NCI-H1105 (cell line): ENCODE measurements around the gene KANSL1L.
A peak's percentile ranks its signal among the peaks of the same experiment; 100 is the strongest.
"Not testable (repeated sequence)": the region's sequence is repeated elsewhere in the genome, so short reads cannot be mapped to it uniquely, and the experiment has no call there.

Source experiments
- DNase-seq: peaks from one replicate; lab custom pipeline; 2025; lab: John Stamatoyannopoulos, UW

Gene KANSL1L

DNA sequence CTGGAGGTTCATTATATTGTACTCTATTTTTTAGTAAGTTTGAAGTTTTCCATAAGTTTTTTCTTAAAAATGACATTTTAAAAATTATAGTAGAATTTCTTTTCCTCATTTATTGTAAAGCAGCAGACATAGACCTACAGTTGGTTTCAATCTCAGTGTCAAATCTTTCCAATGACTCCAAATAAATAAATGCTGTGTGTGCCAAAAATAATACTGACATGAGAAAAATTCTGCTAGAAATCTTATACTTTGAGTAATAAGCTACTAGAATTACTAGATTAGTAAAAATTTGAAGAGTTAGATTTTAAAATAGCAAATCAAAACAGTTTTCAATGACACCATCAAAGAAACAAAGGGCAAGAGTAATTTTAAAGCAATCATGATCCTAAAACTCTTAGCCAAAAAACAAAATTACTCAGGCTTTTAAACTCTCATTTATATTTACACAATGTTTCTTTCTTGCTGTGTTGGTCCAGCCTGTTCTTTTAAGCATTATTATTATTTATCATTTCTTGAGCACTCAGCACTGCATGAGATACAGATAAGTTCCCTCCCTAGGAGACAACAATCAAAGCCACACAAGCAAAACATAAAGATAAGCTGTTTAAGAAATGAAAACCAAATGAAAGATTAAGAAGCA lies 8.3 kb upstream of the KANSL1L start:
- no peak for DNase-seq

- DNase-seq = no peak
These were observed 6.6 kb upstream of the KANSL1L start for GRCh38 chr2:210177769-210178168.

DNA sequence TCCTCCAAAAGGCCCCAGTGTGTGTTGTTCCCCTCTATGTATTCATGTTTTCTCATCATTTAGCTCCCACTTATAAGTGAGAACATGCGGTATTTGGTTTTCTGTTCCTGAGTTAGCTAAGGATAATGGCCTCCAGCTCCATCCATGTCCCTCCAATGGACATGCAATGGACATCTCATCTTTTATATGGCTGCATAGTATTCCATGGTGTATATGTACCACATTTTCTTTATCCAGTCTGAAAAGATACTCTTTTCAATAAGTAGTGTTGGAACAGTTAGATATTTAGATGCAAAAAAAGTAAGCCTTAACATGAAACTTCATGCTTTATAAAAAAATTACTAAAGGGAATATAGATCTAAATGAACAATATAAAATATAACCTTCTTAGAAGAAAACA lies 5.9 kb upstream of the KANSL1L start:
- not testable (repeated sequence) for DNase-seq

DNA sequence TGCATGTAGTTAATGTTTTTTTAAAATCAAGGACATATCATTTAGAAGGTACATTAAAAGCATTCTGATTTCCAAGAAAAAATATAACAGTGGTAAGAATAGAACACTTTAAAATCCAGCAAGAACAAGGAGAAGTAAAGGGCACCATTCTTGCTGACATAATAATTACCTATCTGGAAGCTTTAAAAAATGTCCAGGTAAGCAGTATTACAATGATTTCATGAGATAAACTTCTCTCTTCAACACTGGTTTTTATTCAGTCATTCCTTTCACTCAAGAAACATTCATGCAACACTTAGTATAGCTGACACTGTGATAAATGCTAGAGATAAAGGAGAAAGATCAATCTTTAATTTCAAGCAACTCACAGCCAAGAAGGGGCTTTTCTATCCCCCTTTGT lies 2.9 kb upstream of the KANSL1L start:
- no peak for DNase-seq

DNA sequence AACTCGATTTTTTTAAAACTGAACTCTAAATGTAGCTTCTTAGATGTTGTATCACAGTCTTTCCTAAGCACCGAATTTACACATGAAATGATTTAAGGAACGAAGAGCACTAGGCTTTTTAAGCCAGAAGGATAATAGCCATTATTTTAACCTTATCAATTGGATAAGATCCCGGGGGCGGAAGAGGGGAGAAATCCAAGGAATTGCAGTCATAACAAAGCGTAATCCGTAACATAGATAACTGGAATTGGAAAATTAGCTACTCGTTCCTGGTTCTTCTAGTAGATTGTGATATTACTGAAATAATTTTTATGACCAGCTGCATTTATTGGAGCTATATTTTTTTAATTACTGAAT lies 988 bp upstream of the KANSL1L start:
- DNase-seq = no peak

DNA sequence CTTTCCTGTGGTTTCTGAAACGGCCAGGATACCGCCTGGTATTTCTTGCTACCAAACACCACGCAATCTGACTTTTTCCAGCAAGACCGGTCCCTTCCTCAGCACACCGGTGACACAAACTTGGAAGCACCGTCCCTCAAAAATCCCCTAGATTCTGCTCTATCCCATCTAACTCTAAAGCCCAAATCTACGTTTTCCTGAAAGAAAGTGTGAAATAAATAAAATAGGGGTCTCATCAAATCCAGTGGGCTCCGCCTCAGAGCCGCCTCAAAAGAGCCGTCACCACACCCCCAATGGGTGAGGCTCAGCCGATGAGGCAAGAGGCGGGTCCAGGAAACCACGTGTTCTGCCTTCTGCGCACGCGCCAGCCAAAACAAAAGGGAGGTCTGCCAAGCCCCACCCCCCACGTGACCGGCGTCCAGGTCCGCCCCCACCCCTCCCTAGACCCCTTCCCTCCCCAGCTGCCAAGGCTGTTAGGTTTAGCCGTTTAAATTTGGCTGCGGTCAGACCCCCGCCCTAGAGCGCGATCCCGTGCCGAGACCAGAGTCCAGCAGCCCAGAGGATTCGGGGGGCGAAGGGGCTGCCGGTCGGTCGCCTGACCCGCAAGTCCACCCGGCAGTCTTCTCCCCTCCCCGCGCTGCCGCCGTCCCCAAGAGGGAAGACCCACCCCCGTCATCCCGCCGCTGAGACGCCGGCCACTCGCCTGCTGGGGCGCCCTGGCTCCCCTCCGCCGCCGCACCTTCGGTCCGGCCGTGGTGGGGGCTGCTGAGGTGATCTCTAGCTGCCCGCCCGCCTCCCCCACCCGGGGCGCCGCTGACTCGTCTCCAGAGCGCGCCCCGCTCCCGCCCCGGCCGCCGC lies 534 bp downstream of the KANSL1L start:
- peak; percentile 86 for DNase-seq

DNA sequence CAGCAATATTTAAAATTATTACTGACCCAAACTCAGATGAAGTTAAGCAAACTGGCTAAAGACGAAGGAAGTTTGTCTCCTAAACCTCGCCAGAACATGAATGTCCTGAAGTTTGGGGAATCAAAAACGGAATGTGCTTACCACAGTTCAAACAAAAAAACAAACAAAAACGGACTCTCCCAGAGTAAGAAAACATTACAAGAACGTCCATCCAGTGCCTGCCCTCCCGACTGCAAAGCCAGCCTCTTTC lies 1.1 kb downstream of the KANSL1L start:
- DNase-seq = no peak

- DNase-seq = no peak
These were observed 1.6 kb downstream of the KANSL1L start for GRCh38 chr2:210169516-210170195.

DNA sequence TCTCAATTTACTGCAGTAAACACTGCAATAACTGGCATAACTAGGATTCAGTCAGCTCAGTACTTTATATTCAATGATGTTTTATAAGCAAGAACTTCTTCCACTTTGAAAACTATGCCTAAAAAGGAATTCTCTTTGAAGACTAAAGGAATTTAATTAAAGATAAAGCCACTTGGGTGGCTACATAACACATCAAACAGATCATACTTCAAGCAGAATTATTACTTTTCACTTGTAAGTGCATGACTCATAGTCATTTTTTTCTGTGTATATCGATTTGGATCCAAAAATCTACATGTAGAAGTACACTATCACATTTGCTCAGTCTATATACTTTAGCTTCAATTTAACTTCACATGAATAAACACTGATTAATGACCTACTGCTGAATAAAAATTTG lies 4.0 kb downstream of the KANSL1L start:
- DNase-seq = no peak

- DNase-seq = no peak
These were observed 8.6 kb downstream of the KANSL1L start for GRCh38 chr2:210162466-210163124.

DNA sequence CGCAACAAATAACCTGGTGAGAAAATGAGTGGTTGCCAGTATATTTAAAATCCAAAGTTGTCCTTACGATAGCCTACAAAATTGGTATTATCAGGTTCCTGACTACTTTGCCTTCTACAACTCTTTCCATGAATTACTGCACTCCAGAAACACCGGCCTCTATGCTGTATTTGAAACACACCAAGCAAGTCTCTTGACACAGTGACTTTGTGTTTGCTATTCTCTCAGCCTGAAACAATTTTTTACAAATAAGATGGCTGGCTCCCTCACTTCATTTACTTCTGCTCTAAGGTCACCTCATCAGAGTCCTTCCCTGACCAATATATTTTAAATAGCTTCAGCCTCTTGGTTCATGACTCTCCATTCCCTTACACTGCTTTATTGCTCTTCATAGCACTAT lies 12.2 kb downstream of the KANSL1L start:
- no peak for DNase-seq

GRCh38 chr2:210158236-210158635 lies 13.0 kb downstream of the KANSL1L start:
- no peak for DNase-seq

DNA sequence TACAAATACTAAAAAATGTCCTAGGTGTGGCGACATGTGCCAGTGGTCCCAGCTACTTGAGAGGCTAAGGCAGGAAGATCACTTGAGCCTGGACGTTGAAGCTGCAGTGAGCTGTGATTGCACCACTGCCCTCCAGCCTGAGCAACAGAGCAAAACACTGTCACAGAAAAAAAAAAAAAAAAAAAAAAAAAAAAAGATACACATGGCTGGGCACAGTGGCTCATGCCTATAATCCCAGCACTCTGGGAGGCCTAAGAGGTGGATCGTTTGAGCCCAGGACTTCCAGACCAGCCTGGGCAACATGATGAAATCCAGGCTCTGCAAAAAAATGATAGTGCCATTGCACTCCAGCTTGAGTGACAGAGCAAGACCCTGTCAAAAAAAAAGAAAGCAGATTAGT lies 13.7 kb downstream of the KANSL1L start:
- DNase-seq = no peak

DNA sequence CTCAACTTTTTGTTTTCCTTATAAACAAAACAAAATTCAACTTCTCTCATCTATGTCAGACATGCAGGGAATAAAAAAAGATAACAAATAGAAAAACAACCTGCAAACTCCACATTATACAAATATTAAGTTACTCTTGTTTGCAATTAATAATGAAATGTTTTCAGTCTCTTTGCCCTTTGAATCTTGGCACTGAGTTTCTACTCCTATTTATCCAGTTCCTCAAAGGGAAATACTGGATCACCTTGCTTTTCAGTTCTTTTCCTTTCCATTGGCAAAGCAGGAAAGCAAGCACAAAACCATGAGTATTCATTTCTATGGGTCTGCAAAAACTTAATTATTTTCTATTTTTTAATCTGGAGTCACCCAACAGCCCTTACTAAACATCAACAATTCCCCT lies 23.6 kb downstream of the KANSL1L start:
- no peak for DNase-seq

DNA sequence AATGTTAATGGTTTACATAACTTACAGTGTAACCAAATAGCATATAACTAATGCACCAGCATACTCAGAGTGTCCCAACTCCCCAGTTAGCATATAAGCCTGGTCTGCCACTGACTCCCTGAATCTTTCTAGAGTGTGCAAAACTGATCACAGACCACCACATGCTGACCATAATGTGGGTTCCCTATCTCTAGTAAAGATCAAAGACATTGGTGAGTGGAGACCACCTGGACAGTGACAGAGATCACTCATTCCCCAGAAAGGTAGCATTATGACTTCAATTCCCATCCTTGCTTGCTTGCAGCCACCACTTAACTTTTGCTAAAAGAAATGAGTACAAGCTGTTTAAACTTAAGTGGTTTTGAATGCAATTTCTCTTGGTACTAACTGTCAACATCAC lies 39.0 kb downstream of the KANSL1L start:
- no peak for DNase-seq

GRCh38 chr2:210128961-210129360 lies 42.2 kb downstream of the KANSL1L start:
- peak; percentile 22 for DNase-seq

- no peak for DNase-seq
These were observed 57.5 kb downstream of the KANSL1L start for GRCh38 chr2:210113614-210114235.

GRCh38 chr2:210112871-210113270 lies 58.3 kb downstream of the KANSL1L start:
- DNase-seq = no peak

DNA sequence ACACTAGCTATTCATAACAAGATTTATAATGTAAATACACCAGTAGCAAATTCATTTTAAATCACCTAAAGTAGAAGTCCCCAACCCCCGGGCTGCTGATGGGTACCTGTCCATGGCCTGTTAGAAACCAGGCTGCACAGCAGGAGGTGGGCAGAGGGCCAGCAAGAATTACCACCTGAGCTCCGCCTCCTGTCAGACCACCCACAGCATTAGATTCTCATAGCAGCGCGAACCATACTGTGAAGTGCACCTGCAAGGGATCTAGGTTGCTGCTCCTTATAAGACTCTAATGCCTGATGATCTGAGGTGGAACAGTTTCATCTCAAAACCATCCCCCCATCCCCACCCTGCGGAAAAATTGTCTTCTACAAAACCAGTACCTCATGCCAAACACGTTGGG lies 71.3 kb downstream of the KANSL1L start:
- no peak for DNase-seq

DNA sequence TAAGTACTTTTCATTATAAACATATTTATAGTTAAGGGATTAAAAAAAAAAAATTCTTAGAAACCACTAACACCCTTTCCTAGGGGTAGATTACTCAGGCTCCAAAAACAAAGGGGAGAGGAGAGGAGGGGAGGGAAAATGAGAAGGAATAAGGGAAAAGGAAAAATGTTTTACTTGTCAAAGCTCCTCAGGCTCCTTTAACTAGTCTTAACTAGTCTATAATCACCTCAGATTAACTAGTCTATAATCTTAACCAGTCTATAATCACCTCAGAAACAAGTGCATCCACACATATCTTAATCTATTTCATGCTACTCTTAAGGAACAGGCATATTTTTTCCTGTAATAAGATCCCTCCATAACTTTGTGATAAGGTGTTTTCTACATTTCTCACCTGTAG lies 76.4 kb downstream of the KANSL1L start:
- DNase-seq = no peak

DNA sequence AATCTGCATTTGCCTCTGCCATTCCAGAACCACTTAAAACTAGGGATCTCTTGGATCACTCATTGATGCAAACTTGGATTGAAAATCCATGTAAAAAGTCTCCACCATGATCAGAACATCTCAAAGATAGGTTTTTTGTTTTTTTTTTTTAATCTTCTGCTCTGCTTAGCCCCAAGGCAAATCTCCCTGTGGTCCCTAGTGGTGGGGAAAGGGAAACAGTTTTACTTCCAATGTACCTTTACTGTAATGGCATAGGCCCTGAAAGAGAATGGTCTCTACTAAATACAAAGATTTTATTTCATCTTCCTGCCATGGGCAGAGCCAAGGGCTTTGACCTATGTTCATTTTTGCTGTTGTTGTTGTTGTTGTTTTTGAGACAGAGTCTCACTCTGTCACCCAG lies 78.4 kb downstream of the KANSL1L start:
- DNase-seq = no peak

- DNase-seq = no peak
These were observed 84.3 kb downstream of the KANSL1L start for GRCh38 chr2:210086930-210087329.

DNA sequence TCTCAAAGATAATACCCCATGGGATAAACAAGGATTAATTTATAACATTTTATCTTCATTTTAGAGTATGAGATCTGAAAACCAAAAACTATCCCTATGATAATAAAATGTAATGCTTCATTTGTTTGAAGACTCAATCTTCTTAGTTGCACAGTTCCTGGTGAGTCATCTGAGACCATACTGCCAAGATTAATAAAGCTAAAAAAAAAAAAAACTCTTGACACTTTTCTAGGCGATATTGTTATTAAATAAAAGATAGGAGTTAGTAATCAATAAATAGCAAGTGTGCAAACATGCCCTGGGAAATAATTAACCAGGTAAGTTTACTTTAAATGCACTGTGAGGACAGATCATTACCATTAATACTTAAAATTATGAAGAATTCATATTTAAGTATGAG lies 84.9 kb downstream of the KANSL1L start:
- no peak for DNase-seq
